NAMALWA (cell line): Measurements from ENCODE around the gene NUTM2G.
"Not testable (repeated sequence)": the region's sequence is repeated elsewhere in the genome, so short reads cannot be mapped to it uniquely, and the experiment has no call there.

Experiments
- DNase-seq: peaks from one replicate; pipeline ENCODE4 v3.0.0-alpha.2; 2015; ENCODE audit warnings: low spot score

The NUTM2G gene

DNA sequence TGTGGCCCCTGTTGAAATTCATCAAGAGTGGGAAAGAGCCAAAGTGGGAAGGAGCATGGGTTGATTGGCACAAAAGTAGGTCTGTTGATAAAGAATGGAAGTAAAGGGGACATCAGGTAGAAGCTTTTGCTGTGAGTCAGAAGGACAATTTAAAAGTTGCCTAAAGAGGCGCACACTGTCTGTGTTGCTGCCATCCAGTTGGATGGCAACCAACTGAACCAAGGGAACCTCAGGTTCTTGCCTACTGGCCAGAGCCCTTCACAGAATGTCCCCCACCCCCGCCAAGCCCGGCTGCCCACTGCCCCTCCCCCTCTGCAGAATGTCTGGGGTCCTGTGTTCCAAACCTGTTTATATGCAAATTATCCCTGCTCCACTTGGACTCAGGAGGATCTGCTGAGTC lies at the start of gene NUTM2G:
Gene NUTM2G (plus strand): TSS at position 301 of the 400 bp plus-strand sequence. CDS start 182 bp downstream, outside the sequence.
- not testable (repeated sequence) for DNase-seq

- no peak for DNase-seq
Observed at GRCh38 chr9:96883922-96884321, 44.7 kb upstream of the NUTM2G start.

DNA sequence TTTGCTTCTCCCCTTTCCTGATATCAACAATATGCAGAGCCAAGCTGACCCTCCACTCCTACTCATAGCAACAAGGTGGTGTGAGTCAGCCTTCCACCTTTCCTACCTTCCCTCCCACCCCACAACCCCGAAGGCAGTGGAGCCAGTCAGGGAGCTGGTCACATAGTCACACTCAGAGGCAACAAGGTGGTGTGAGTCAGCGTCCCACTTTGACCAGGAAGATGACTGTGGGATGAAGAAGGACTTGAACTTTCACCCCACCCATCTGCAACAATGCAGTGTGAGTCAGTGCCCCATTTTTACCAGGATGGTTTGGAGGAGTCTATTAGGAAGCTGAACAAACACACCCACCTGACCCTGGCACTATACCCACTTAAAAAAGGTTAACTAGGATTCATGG lies 44.2 kb upstream of the NUTM2G start:
- no peak for DNase-seq

DNA sequence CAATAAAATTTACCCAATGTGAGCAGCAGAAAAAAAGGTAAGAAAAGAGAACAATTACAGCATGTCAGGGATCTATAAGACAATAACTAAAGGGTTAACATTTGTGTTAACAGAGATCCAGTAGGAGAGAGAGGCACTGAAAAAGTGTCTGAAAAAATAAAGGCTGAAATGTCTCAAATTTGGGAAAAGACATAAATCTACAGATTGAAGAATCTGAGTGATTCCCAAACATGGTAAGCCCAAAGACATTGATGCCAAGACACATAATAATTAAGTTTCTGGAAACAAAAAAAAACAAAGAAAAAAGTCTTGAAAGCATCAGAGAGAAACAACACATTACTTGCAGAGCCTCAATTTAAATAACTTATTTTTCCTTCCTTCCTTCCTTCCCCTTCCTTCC lies 43.2 kb upstream of the NUTM2G start:
- DNase-seq, result no peak

DNA sequence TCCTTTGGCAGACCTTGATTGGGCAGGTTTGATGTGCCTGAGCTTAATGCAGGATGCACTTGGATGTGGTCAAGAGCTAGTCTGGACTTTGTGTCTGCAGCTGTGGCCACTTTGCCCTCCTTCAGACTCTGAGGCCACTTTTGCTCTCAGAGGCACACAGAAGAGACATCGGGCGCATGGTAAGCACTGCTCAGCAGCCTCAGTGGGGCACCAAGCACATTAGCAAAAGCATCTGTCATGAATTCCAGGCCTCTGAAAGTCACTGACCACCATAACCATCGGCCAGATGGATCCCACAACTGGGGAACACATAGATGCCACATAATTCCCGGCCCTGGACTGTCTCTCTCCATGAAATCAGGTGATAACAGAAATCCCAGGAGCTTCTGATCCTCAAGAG lies 40.1 kb upstream of the NUTM2G start:
- no peak for DNase-seq

DNA sequence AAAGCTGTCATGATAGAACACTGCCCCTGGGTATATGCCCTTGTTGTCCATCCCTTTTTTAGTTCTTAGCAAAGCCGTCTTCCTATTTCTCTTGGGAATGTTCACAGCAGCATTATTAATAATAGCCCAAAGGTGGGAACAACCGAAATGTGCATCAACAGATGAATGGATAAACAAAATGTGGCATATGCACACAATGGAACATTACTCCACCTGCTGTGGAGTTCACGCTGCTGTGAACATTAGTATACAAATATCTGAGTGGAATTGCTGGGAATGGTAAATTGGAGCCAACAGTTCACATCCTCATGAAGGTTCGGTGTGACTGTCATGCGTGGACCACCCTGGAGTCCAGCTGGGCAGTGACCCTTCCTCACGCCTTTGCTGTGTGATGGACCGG lies 36.5 kb upstream of the NUTM2G start:
- DNase-seq, result no peak

GRCh38 chr9:96900010-96900409 lies 28.6 kb upstream of the NUTM2G start:
- not testable (repeated sequence) for DNase-seq

DNA sequence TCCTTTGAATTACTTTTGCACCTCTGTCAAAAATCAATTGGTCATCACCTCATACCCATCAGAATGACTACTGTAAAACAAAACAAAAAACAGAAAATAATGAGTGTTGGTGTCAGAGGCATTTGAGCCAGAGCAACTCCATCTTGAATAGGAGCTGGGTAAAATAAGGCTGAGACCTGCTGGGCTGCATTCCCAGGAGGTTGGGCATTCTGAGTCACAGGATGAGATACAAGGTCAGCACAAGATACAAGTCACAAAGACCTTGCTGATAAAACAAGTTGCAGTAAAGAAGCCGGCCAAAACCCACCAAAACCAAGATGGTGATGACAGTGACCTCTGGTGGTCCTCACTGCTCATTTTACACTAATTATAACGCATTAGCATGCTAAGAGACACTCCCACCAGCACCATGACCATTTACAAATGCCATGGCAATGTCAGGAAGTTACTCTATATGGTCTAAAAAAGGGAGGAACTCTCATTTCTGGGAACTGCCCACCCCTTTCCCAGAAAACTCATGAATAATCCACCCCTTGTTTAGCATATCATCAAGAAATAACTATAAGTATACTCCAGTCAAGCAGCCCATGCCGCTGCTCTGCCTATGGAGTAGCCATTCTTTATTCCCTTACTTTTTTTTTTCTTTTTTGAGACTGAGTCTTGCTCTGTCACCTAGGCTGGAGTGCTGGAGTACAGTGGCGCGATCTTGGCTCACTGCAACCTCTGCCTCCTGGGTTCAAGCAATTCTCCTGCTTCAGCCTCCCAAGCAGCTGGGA lies 23.5 kb upstream of the NUTM2G start:
- not testable (repeated sequence) for DNase-seq

DNA sequence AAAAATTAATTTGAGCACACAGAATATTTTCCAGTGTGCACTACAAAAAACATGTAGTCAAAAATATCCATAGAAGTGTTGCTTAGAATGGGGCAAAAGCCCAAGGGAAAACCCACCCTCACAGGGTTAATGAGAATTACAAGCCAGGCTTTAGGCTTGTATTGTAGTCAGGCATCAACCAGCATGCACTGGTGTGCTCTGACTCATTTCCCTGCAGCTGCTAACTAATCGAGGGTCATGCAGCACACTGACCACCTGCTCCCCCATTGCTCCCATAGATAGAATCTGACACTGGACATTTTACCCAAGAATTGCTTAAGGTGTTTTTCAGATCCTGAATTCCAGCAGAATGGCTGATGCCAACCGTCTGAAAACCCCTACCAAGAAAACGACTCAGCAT lies 20.2 kb upstream of the NUTM2G start:
- DNase-seq, result not testable (repeated sequence)

DNA sequence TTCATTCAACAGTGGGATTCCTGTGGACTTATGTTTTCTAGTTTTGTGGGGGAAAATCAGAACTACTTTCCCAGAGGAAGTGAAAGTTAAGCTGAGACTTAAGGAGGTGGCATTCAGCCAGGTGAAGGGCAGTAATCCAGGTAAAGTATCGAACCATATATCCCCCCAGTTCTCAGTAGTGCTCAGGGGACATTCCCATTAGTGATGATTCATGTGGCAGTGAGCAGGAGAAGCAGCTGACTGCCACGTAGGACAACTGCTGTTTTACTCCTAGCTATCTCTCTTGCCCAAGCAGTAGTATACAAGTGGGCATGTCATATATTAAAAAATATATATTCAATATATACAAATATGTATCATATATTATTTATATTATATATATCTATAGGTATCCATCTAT lies 13.1 kb upstream of the NUTM2G start:
- DNase-seq, result not testable (repeated sequence)

- not testable (repeated sequence) for DNase-seq
Observed at GRCh38 chr9:96916531-96916930, 12.1 kb upstream of the NUTM2G start.

- not testable (repeated sequence) for DNase-seq
Observed at GRCh38 chr9:96918550-96918949, 10.1 kb upstream of the NUTM2G start.

DNA sequence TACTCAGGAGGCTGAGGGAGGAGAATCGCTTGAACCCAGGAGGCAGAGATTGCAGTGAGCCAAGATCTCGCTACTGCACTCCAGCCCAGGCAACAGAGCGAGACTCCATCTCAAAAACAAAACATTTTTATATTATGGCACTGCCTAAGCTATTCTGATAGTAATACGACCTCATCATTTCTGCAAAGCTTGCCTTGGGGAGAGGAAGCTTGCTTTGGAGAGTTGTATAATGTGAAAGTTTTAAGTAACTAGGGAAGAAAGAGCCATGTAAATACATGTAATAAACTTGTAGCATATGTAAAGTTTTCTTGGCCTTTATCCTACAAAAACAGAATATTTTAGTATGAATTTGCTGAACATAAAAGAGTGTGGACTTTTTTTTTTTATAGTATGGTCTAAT lies 7.8 kb upstream of the NUTM2G start:
- DNase-seq, result not testable (repeated sequence)

DNA sequence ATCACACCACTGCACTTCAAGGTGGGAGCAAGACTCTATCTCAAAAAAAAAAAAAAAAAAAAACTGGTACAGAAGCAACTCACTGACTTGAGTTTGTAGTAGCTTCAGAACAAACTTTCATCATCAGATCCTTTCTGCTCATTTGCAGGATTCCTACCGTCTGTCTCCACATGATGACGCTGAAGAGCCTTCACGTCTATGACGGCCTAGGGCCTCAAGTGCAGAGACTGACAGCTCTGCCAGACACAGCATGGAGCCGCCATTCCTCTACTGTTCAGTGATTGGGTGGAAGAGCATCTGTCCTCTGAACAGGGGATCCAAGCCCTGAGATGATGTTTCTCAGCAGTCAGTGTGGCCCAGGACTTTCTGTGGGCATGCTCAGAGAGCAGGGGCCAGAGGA lies 3.1 kb upstream of the NUTM2G start:
- DNase-seq, result not testable (repeated sequence)

- DNase-seq, result not testable (repeated sequence)
Observed at GRCh38 chr9:96931665-96932064, 3.0 kb downstream of the NUTM2G start.

- not testable (repeated sequence) for DNase-seq
Observed at GRCh38 chr9:96934097-96934496, 5.5 kb downstream of the NUTM2G start.

- DNase-seq, result not testable (repeated sequence)
Observed at GRCh38 chr9:96934706-96935105, 6.1 kb downstream of the NUTM2G start.

DNA sequence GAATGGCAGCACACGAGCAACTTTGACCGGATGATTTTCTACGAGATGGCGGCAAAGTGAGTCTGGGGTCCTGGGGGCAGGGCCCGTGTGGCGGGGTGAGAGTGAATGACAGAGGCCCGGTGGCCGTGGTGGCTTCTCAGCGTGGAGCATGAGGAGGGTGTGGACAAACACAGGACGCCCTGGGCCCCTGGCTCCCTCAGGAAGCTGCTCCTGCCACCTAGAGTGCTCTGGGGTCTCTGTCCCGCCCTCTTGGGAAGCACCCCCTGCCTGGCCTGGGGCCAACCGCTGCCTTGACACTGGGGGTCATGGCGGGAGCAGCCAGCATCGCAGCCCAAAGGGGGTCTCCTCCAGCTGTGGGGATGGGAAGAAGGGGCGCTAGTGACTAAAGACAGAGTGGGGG lies 6.8 kb downstream of the NUTM2G start:
- not testable (repeated sequence) for DNase-seq

DNA sequence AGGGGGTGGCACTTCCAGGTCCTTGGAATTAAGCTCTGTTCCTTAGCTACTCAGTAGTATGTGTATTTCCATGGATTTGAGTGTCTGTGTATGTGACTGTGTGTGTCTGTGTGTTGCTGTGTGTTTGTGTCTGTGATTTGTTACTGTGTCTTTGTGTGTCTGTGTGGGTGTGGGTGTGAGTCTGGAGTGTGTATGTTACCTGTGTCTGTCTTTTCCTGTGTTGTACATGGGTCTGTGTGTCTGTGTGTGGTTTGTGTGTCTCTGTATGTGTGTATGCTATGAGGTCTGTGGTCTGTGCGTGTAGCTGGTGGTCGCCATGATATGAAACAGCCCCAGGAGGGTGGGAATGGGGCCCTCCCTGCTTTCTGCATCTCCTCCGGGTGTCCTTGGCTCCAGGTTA lies 8.8 kb downstream of the NUTM2G start:
- DNase-seq, result not testable (repeated sequence)

- not testable (repeated sequence) for DNase-seq
Observed at GRCh38 chr9:96938957-96939665, 10.5 kb downstream of the NUTM2G start.

- not testable (repeated sequence) for DNase-seq
Observed at GRCh38 chr9:96940982-96941381, 12.3 kb downstream of the NUTM2G start.

DNA sequence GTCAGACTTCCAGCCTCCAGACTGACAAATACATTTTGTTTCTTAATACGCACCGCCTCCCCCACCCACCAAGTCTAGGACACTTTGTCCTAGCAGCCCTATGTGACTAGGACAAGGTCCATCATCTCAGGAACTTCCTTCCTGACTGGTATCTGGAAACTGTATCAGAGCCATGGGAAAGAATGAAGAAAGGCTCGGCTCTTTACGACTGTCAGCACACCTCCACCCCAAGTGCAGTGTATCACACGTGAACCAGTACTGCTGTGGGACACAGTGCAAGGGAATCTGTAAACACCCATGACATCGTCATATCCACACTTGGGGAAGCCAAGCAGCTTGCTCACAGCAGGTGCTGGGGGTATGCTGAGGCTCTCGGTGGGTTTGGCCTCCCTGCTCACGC lies 13.0 kb downstream of the NUTM2G start:
- not testable (repeated sequence) for DNase-seq

DNA sequence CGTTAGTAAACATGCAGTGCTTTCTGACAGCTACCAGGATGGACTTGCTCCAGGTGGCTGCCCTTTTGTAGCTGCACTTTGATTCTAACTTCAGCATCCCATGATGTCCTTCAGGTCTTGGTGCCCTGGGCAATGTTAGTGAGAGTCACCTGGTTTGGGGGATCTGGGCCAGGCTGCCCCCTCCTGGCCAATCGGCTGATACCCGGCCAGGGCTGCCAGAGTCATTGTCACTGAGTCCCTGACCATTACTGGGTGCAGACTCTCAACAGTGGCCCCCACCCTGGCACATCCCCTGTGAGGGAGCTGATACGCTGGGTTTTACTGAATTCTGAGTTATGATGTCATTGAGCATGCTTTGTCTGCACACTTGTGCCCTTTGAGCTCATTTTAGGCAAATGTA lies 13.5 kb downstream of the NUTM2G start:
- DNase-seq, result not testable (repeated sequence)
